ENCODE results near the gene SPEM1.

SPEM1 gene
- long read RNA-seq, donor 1 = 0 reads
- long read RNA-seq, donor 2 = 0 reads
- long read RNA-seq, donor 3 = 0 reads
- long read RNA-seq, donor 4 = 0 reads
- long read RNA-seq, donor 5 = 0 reads
- long read RNA-seq, donor 6 = 0 reads
- long read RNA-seq, donor 7 = 0 reads
- long read RNA-seq, donor 8 = 0 reads

- no peak for DNase-seq
Measured at GRCh38 chr17:7419819-7420610, at the start of gene SPEM1. SPEM1 (plus strand) TSS chr17:7420324; CDS start chr17:7420385, 61 bp downstream.

GRCh38 chr17:7370853-7371252 lies 49.3 kb upstream of the SPEM1 start:
- no peak for DNase-seq

GRCh38 chr17:7374353-7374752 lies 45.8 kb upstream of the SPEM1 start:
- no peak for DNase-seq

GRCh38 chr17:7379134-7379533 lies 41.0 kb upstream of the SPEM1 start:
- DNase-seq = no peak

- DNase-seq = no peak
Measured at GRCh38 chr17:7380321-7380720, 39.8 kb upstream of the SPEM1 start.

GRCh38 chr17:7380855-7381683 lies 39.1 kb upstream of the SPEM1 start, which contains the start of gene TNK1:
TNK1 (plus strand) TSS chr17:7381089; CDS start chr17:7382927, 1,838 bp downstream.
- DNase-seq = peak; percentile 58

GRCh38 chr17:7382901-7383300 lies 37.2 kb upstream of the SPEM1 start:
- DNase-seq = no peak

GRCh38 chr17:7383371-7383741 lies 36.8 kb upstream of the SPEM1 start:
- DNase-seq = no peak

GRCh38 chr17:7383742-7384488 lies 36.2 kb upstream of the SPEM1 start:
- DNase-seq = peak; percentile 88

GRCh38 chr17:7384489-7385081 lies 35.5 kb upstream of the SPEM1 start:
- DNase-seq = no peak

- no peak for DNase-seq
Measured at GRCh38 chr17:7388856-7389255, 31.3 kb upstream of the SPEM1 start.

GRCh38 chr17:7389924-7390910 lies 29.9 kb upstream of the SPEM1 start:
- no peak for DNase-seq

- DNase-seq = no peak
Measured at GRCh38 chr17:7391307-7391706, 28.8 kb upstream of the SPEM1 start.

- DNase-seq = peak; percentile 52
Measured at GRCh38 chr17:7392696-7393612, 27.2 kb upstream of the SPEM1 start.

GRCh38 chr17:7393613-7394451 lies 26.3 kb upstream of the SPEM1 start:
- DNase-seq = peak; percentile 72

- DNase-seq = peak; percentile 97
Measured at GRCh38 chr17:7394452-7395191, 25.5 kb upstream of the SPEM1 start, which contains the start of gene PLSCR3. PLSCR3 (minus strand) TSS chr17:7394525; CDS start chr17:7394110, 415 bp downstream.

GRCh38 chr17:7396147-7396546 lies 24.0 kb upstream of the SPEM1 start:
- no peak for DNase-seq

- no peak for DNase-seq
Measured at GRCh38 chr17:7398612-7399011, 21.5 kb upstream of the SPEM1 start.
